ENCODE data around the gene HMG20B.

Gene HMG20B

DNA sequence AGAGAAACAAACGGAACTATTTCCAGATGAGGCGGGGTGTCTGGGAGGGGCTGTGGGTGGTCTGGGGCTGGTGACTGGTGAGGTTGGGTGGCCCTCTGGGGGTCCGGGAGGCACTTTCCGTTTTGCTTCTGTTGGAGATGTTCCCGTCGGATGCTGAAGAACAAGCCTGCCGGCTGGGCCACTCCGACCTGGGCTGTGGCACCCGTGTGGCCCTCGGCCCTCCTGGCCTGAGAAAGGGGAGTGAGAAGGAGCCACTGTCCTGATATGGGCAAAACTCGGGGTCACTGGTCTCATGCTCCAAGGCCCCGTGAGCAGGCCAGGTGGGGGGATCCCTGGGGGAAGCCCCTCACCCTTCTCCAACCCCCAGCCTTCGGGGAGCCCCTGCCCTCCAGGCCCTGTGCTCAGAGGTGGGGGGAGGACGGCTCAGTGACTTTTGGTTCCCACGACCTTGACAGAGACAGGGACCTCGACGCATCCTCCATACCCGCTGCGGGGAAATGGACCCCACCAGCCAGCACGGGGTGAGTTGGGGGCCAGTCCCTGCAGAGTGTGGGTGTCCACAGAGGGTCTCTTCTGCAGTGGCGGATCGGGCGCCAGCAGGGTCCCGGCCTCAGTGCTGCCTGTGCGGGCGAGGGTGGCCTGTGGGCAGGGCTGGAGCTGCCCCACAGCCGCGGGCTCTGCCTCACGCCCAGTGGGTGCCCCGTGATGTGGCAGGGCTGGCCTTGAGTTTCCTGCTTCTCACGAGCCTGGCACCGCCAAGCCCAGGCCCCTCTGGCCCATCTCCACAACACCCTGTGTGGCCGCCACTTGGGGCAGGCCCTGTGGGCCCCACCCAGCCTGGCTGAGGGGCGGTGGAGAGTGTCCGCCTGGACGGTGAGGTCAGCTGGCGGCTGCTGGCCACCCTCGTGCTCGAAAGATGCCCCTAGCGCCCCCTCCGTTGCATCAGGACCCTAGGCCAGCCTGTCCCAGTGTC is 38.3 kb downstream of the HMG20B start:
- Histone ChIP-seq H3K9me3 (no peaks in the 10 kb centered on the region), H3K4me3 (ENCODE audit: low read depth in 1 of 2, low read length in 1 of 2) (no peak overlapping the region), H3K36me3 (peaks cover 61% of the 10 kb centered on the region), H3K27me3 (peaks cover 35% of the 10 kb centered on the region), H3K4me1 (ENCODE audit: control insufficient read depth in 1 of 2, insufficient read depth in 1 of 2, low read depth in 1 of 2, low read length in 1 of 2) (peaks cover 0 to 9% of the 10 kb centered on the region in 2 experiments), H3K27ac (no peak overlapping the region)
- TF ChIP-seq, protein P1, sequence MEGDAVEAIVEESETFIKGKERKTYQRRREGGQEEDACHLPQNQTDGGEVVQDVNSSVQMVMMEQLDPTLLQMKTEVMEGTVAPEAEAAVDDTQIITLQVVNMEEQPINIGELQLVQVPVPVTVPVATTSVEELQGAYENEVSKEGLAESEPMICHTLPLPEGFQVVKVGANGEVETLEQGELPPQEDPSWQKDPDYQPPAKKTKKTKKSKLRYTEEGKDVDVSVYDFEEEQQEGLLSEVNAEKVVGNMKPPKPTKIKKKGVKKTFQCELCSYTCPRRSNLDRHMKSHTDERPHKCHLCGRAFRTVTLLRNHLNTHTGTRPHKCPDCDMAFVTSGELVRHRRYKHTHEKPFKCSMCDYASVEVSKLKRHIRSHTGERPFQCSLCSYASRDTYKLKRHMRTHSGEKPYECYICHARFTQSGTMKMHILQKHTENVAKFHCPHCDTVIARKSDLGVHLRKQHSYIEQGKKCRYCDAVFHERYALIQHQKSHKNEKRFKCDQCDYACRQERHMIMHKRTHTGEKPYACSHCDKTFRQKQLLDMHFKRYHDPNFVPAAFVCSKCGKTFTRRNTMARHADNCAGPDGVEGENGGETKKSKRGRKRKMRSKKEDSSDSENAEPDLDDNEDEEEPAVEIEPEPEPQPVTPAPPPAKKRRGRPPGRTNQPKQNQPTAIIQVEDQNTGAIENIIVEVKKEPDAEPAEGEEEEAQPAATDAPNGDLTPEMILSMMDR (IDR thresholded peaks at IDR 0.05), result no peak

DNA sequence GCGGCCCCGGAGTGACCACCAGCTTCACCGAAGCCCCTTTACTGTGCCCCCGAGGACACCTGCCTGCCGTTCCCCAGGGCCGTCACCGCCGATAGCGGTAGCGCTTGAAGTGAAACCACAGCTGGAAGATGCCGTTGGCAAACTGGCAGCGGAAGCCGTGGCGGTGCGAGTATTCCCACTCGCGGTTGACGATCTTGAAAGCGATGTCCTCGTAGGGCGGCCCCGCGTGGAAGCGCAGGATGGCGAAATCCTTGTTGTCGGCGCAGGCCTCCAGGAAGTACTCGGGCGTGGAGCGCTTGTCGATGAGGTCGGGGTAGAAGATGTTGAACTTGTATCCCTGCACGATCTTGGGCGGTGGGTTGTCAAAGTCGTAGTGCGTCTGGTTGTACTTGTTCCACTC is 39.1 kb downstream of the HMG20B start:
- no peaks in the 10 kb centered on the region for H3K9me3 ChIP-seq
- peaks cover 0 to under 1% of the 10 kb centered on the region in 2 experiments for H3K4me1 ChIP-seq (ENCODE audit: control insufficient read depth in 1 of 2, insufficient read depth in 1 of 2, low read depth in 1 of 2, low read length in 1 of 2)
- peaks cover 68% of the 10 kb centered on the region for H3K36me3 ChIP-seq
- no peak overlapping the region for H3K4me3 ChIP-seq (ENCODE audit: low read depth in 1 of 2, low read length in 1 of 2)
- H3K27me3 ChIP-seq, result peaks cover 26% of the 10 kb centered on the region
- H3K27ac ChIP-seq, result no peak overlapping the region
- TF ChIP-seq, protein P1 (IDR thresholded peaks at IDR 0.05), result no peak

DNA sequence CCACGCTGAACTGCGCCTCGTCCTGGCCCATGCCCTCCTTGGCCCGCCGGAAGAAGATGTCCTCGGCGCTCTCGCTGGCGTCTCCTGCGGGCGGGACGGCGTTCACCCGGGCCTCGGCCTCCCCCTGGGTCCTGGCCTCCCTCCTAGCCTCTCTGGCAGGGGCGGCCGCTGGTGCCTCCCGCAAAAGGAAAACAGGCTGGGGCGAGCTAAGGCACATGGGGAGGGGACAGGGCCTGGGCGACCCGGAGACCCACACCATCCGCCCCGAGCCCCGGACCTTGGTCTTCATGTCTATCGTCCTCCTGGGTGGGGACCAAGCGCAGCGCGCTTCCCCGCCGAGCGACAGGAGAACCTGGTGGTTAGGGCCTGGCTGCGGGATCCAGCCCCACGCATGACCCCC is 39.6 kb downstream of the HMG20B start:
- H3K4me3 ChIP-seq (ENCODE audit: low read depth in 1 of 2, low read length in 1 of 2), result no peak overlapping the region
- no peaks in the 10 kb centered on the region for H3K9me3 ChIP-seq
- H3K27me3 ChIP-seq, result peaks cover 22% of the 10 kb centered on the region
- no peak overlapping the region for H3K27ac ChIP-seq
- TF ChIP-seq, protein P1 (IDR thresholded peaks at IDR 0.05), result no peak
- no peaks in the 10 kb centered on the region for H3K4me1 ChIP-seq (ENCODE audit: control insufficient read depth in 1 of 2, insufficient read depth in 1 of 2, low read depth in 1 of 2, low read length in 1 of 2)
- peaks cover 72% of the 10 kb centered on the region for H3K36me3 ChIP-seq

DNA sequence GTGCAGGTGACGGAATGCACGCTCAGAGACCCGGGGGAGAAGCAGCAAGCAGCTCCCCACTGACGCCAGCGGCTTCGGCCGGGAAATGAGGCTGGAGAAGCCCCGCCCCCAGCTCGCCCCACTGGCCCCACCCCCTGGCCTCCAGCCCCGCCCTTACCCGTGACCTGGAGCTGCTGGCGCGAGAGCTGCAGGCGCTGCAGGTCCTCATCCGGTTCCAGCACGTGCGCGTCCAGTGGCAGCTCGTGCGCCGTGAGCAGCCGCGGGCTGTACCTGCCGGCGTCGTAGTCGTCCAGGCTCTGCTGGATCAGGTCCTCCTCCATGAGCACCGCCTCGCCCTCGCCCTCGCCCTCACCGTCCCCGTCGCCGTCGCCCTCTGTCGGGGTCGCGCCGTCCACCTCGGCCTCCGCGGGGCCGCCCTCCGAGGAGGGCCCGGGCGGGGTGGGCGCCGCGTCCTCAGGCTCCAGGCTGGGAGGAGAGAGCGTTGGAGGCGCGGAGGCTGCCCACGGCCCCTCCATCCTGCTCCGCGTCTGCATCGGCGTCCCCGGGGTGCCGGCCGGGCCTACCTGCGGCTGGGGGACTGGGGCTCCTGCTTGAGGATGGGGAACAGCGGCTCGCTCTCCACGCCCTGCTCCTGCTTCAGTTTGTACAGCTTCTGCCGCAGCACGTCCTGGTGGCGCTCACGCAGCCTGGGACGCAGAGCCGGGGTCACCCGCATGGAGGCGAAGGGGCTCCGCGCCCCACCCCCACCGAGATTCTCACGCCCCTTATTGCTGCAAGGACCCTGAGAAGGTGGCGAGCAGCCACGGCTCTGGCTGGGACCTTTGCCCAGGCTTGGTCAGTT is 40.4 kb downstream of the HMG20B start:
- TF ChIP-seq, protein P1 (IDR thresholded peaks at IDR 0.05), result no peak
- Histone ChIP-seq H3K4me3 (ENCODE audit: low read depth in 1 of 2, low read length in 1 of 2) (no peak overlapping the region), H3K36me3 (peaks cover 72% of the 10 kb centered on the region), H3K9me3 (no peaks in the 10 kb centered on the region), H3K27ac (no peak overlapping the region), H3K27me3 (peaks cover 14% of the 10 kb centered on the region), H3K4me1 (ENCODE audit: control insufficient read depth in 1 of 2, insufficient read depth in 1 of 2, low read depth in 1 of 2, low read length in 1 of 2) (no peaks in the 10 kb centered on the region)

DNA sequence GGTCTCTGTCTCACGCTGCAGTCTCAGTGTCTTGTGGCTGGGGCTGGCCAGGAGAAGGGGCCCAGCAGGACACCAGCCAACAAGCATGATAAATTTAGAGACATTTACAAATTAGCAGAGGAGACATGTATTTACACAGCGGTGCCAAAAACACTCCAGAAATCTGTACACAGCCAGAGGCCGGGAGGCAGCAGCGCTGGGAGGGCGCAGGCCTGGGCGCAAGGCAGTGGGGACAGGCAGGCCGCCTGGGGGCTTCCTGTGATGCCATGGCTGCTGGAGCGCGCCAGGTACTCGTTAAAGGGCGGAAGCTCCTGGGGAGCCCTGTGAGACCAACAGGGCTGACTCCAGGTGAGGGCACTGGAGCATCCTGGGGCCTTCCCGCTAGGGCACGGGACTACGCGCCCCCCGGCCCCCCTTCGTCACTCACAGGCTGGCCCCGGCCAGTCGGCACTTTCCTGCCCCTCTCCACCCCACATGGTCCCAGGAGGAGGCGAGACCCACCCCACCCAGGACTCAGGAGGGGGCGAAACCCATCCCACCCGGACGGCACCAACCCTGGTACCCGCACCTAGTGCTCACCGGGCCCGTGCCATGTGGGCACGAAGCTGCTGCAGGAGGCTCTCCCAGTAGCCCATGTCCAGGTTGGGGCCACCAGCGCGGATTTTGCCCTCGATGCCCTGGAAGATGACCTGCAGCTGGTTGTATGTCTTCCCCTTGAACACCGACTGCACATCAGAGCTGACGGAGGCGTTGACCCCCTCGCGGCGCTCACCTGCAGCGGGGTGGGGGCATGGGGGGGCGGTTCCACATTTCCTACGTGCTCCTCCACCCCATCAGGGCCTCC is 41.3 kb downstream of the HMG20B start:
- Histone ChIP-seq H3K27ac (no peak overlapping the region), H3K27me3 (peaks cover 4% of the 10 kb centered on the region), H3K36me3 (peaks cover 77% of the 10 kb centered on the region), H3K4me3 (ENCODE audit: low read depth in 1 of 2, low read length in 1 of 2) (no peak overlapping the region), H3K9me3 (no peaks in the 10 kb centered on the region), H3K4me1 (ENCODE audit: control insufficient read depth in 1 of 2, insufficient read depth in 1 of 2, low read depth in 1 of 2, low read length in 1 of 2) (no peaks in the 10 kb centered on the region)
- TF ChIP-seq, protein P1 (IDR thresholded peaks at IDR 0.05), result no peak

All from neutrophil (primary cell).